H1 (cell line): ENCODE results near the gene EPB41L4B. TPM values are rescaled to one million over a fixed set of nuclear protein-coding genes. Genes with fewer than 3 reads are reported as not detected.

Experiments
- CTCF ChIA-PET: fragments of 300-600 bp; sonication (Branson Sonifier 250); formaldehyde crosslinking; loops from one replicate; lab custom pipeline; 2021; ENCODE audit not compliant: partially characterized antibody; lab: Charles Lee
- POLR2A ChIA-PET: fragments of 300-600 bp; sonication (Branson Sonifier 250); formaldehyde crosslinking; loops from one replicate; lab custom pipeline; 2021; ENCODE audit warnings: inconsistent platforms; ENCODE audit not compliant: partially characterized antibody; lab: Charles Lee
- DNase-seq, 2 experiments: peaks; one replicate each; pipeline versions ENCODE4 v3.0.0 to v3.0.0-alpha.2; 2010 to 2022; ENCODE audit warnings: low spot score in 2 of 2, low read depth in 1 of 2, mixed read lengths in 1 of 2
- FAIRE-seq: peaks from 2 replicates; lab custom pipeline; 2011; peaks lifted over from hg19 to GRCh38; lab: Jason Lieb, UNC
- H2AFZ ChIP-seq: 2 replicates; pipeline ENCODE4 v1.8.1; 2012; ENCODE audit warnings: low read length, inconsistent platforms
- H2AK5ac ChIP-seq: 2 replicates; pipeline ENCODE4 v1.6.1; 2013; ENCODE audit warnings: low read depth, low read length
- H2BK120ac ChIP-seq: replicated peaks from 2 replicates; pipeline ENCODE3; 2013; ENCODE audit warnings: low read depth, low read length, inconsistent platforms
- H2BK12ac ChIP-seq: 2 replicates; pipeline ENCODE4 v1.6.1; 2013; ENCODE audit warnings: low read depth, low read length
- H2BK15ac ChIP-seq: 2 replicates; pipeline ENCODE4 v1.6.1; 2013; ENCODE audit warnings: low read length
- H2BK20ac ChIP-seq: 2 replicates; pipeline ENCODE4 v1.6.1; 2013; ENCODE audit warnings: low read length
- H2BK5ac ChIP-seq: 2 replicates; pipeline ENCODE4 v1.6.1; 2013; ENCODE audit warnings: low read depth, low read length
- H3K14ac ChIP-seq: 2 replicates; pipeline ENCODE4 v1.6.1; 2013; ENCODE audit warnings: inconsistent platforms; ENCODE audit not compliant: insufficient read length
- H3K18ac ChIP-seq: 2 replicates; pipeline ENCODE4 v1.6.1; 2013; ENCODE audit warnings: low read length; ENCODE audit errors: extremely low read depth
- H3K23ac ChIP-seq: 2 replicates; pipeline ENCODE4 v1.6.1; 2013; ENCODE audit warnings: inconsistent platforms; ENCODE audit not compliant: insufficient read length
- H3K23me2 ChIP-seq: 2 replicates; pipeline ENCODE4 v1.6.1; 2013; ENCODE audit warnings: low read depth, low read length
- H3K27ac ChIP-seq: 2 replicates; pipeline ENCODE4 v1.6.1; 2011; ENCODE audit warnings: low read depth, low read length, inconsistent platforms
- H3K27me3 ChIP-seq, 4 experiments: replicated peaks in 1 of 4; 1 replicate in 1 of 4; 2 replicates in 3 of 4; pipeline versions ENCODE4 v1.6.1 to v1.8.1; 2011 to 2013; ENCODE audit warnings: low read length in 3 of 4, mild to moderate bottlenecking in 3 of 4, inconsistent platforms in 2 of 4, mixed read lengths in 2 of 4, moderate library complexity in 1 of 4; ENCODE audit not compliant: control insufficient read depth in 3 of 4, insufficient read depth in 3 of 4; ENCODE audit errors: extremely low read depth in 1 of 4
- H3K36me3 ChIP-seq, 4 experiments: 2 replicates each; pipeline versions ENCODE4 v1.6.1 to v1.8.1; 2011 to 2013; ENCODE audit warnings: mild to moderate bottlenecking in 4 of 4, low read length in 3 of 4, moderate library complexity in 2 of 4, control low read depth in 1 of 4, inconsistent platforms in 1 of 4; ENCODE audit not compliant: insufficient read depth in 4 of 4, control insufficient read depth in 2 of 4
- H3K4ac ChIP-seq: replicated peaks from 2 replicates; pipeline ENCODE3; 2013; ENCODE audit warnings: low read length, low read depth, mixed read lengths, inconsistent platforms; ENCODE audit not compliant: insufficient read length
- H3K4me1 ChIP-seq, 4 experiments: replicated peaks in 1 of 4; 1 replicate in 1 of 4; 2 replicates in 3 of 4; pipeline versions ENCODE4 v1.6.1 to v1.8.1; 2011 to 2013; ENCODE audit warnings: low read length in 3 of 4, inconsistent platforms in 2 of 4, mixed read lengths in 1 of 4; ENCODE audit not compliant: insufficient read depth in 4 of 4, control insufficient read depth in 3 of 4
- H3K4me2 ChIP-seq, 2 experiments: 2 replicates each; pipeline versions ENCODE4 v1.6.1 to v1.8.1; 2011 to 2013; ENCODE audit warnings: low read depth in 2 of 2, low read length in 2 of 2, control low read depth in 1 of 2, inconsistent platforms in 1 of 2, mild to moderate bottlenecking in 1 of 2; ENCODE audit not compliant: insufficient read depth in 1 of 2
- H3K4me3 ChIP-seq, 4 experiments: fragments of 200-600, 300-600 bp in 1 of 4; sonication (generic), shearing (Covaris generic), sonication (Bioruptor Twin) in 1 of 4; 2 replicates each; pipeline versions ENCODE4 v1.5.1 to v1.8.1; 2011 to 2016; ENCODE audit warnings: low read length in 4 of 4, low read depth in 3 of 4, control low read depth in 2 of 4, inconsistent platforms in 2 of 4, mild to moderate bottlenecking in 2 of 4, mixed read lengths in 1 of 4, moderate library complexity in 1 of 4; ENCODE audit not compliant: insufficient read depth in 2 of 4; ENCODE audit errors: extremely low read depth in 1 of 4
- H3K56ac ChIP-seq: replicated peaks from 2 replicates; pipeline ENCODE3; 2013; ENCODE audit warnings: low read depth, mild to moderate bottlenecking, mixed read lengths, low read length, inconsistent platforms; ENCODE audit not compliant: insufficient read length
- H3K79me1 ChIP-seq: 2 replicates; pipeline ENCODE4 v1.6.1; 2013; ENCODE audit warnings: low read depth, low read length, control low read depth
- H3K79me2 ChIP-seq, 2 experiments: 2 replicates each; pipeline versions ENCODE4 v1.6.1 to v1.8.1; 2012 to 2013; ENCODE audit warnings: low read length in 2 of 2, mild to moderate bottlenecking in 2 of 2, inconsistent platforms in 1 of 2; ENCODE audit not compliant: insufficient read depth in 2 of 2, control insufficient read depth in 1 of 2
- H3K9ac ChIP-seq, 4 experiments: replicated peaks in 1 of 4; 1 replicate in 1 of 4; 2 replicates in 3 of 4; pipeline versions ENCODE4 v1.6.1 to v1.8.1; 2011 to 2013; ENCODE audit warnings: low read depth in 3 of 4, low read length in 3 of 4, control low read depth in 2 of 4, mild to moderate bottlenecking in 2 of 4, moderate library complexity in 2 of 4, inconsistent platforms in 1 of 4; ENCODE audit errors: extremely low read depth in 1 of 4
- H3K9me3 ChIP-seq, 2 experiments: 2 replicates each; pipeline versions ENCODE4 v1.6.1 to v1.8.1; 2012 to 2013; ENCODE audit warnings: mild to moderate bottlenecking in 2 of 2, moderate library complexity in 2 of 2, control low read depth in 1 of 2, inconsistent platforms in 1 of 2, low read depth in 1 of 2, low read length in 1 of 2, mixed read lengths in 1 of 2; ENCODE audit not compliant: insufficient read depth in 2 of 2
- H4K20me1 ChIP-seq, 2 experiments: replicated peaks in 1 of 2; 2 replicates each; pipeline versions ENCODE3 to v1.8.1; 2011 to 2013; ENCODE audit warnings: inconsistent platforms in 2 of 2, low read length in 2 of 2, mild to moderate bottlenecking in 1 of 2; ENCODE audit not compliant: insufficient read depth in 2 of 2, control insufficient read depth in 1 of 2
- H4K5ac ChIP-seq: 2 replicates; pipeline ENCODE4 v1.6.1; 2013; ENCODE audit warnings: low read length, low read depth, mixed read lengths, inconsistent platforms; ENCODE audit not compliant: insufficient read length
- H4K8ac ChIP-seq: 2 replicates; pipeline ENCODE4 v1.8.0; 2013; ENCODE audit warnings: mild to moderate bottlenecking, moderate library complexity, low read length, inconsistent platforms; ENCODE audit not compliant: insufficient read depth; ENCODE audit errors: extremely low read depth
- H4K91ac ChIP-seq: replicated peaks from 2 replicates; pipeline ENCODE3; 2013; ENCODE audit warnings: low read length, mixed read lengths, inconsistent platforms; ENCODE audit not compliant: insufficient read length
- CHD1 ChIP-seq: IDR thresholded peaks from 2 replicates; pipeline ENCODE4 v1.6.1; 2012; ENCODE audit warnings: low read depth, low read length, improper control_type of control experiment
- EGR1 ChIP-seq: IDR thresholded peaks from 2 replicates; pipeline ENCODE4 v1.6.1; 2011; ENCODE audit warnings: low read depth, low read length, borderline replicate concordance
- EP300 ChIP-seq, 2 experiments: IDR thresholded peaks; 1 replicate in 1 of 2; 2 replicates in 1 of 2; pipeline ENCODE4 v1.6.1; 2011 to 2012; ENCODE audit warnings: low read depth in 2 of 2, low read length in 2 of 2, mild to moderate bottlenecking in 2 of 2, borderline replicate concordance in 1 of 2, inconsistent platforms in 1 of 2, moderate library complexity in 1 of 2
- GABPA ChIP-seq: IDR thresholded peaks from 2 replicates; pipeline ENCODE4 v1.6.1; 2011; ENCODE audit warnings: mild to moderate bottlenecking, low read length, moderate library complexity, borderline replicate concordance; ENCODE audit not compliant: insufficient read depth
- KDM5A ChIP-seq: fragments of 200-600 bp; IDR thresholded peaks from 2 replicates; pipeline ENCODE4 v1.7.1; 2012; ENCODE audit warnings: mild to moderate bottlenecking, low read length, inconsistent platforms, mixed read lengths
- POLR2A ChIP-seq, 2 experiments: IDR thresholded peaks; 1 replicate in 1 of 2; 2 replicates in 1 of 2; pipeline ENCODE4 v1.6.1; 2011; ENCODE audit warnings: low read depth in 2 of 2, low read length in 2 of 2, mild to moderate bottlenecking in 2 of 2; ENCODE audit errors: control extremely low read depth in 1 of 2
- RNF2 ChIP-seq: fragments of 200-900, 300-1000 bp; sonication (generic); IDR thresholded peaks from 2 replicates; pipeline ENCODE4 v1.7.1; 2016; ENCODE audit warnings: borderline replicate concordance, low read depth, mild to moderate bottlenecking, antibody characterized with exemption, low read length; ENCODE audit not compliant: poor library complexity, severe bottlenecking; ENCODE audit errors: missing control alignments
- SP2 ChIP-seq: IDR thresholded peaks from 2 replicates; pipeline ENCODE4 v1.6.1; 2012; ENCODE audit warnings: mild to moderate bottlenecking, low read length, inconsistent platforms
- WGBS, 2 experiments: shearing (Covaris generic) in 1 of 2; methylation state at CpG; one replicate each; pipeline versions ENCODE4 v1.1.6 to v1.1.7; 2013 to 2015; ENCODE audit warnings: low lambda C conversion rate in 2 of 2, mixed read lengths in 2 of 2, inconsistent platforms in 1 of 2, low coverage in 1 of 2, missing lambda C conversion rate in 1 of 2; ENCODE audit not compliant: insufficient replicate concordance in 2 of 2, insufficient coverage in 1 of 2, insufficient read length in 1 of 2; ENCODE audit errors: extremely low coverage in 1 of 2, missing lambda C conversion rate in 1 of 2; 5-methylcytosine and 5-hydroxymethylcytosine counted together
- polyA plus RNA-seq, 7 experiments: library from polyadenylated mRNA; depleted of rRNA in 3 of 7; stranded (reverse) in 5 of 7; unstranded in 2 of 7; fragments of >200 nt in 5 of 7; fragments of 200-250 nt in 2 of 7; gene quantifications; 1 replicate in 5 of 7; 2 replicates in 1 of 7; 4 replicates in 1 of 7; pipeline versions ENCODE4 v1.2.1 to v1.2.3, GENCODE V29; 2011 to 2013; ENCODE audit warnings: missing spikeins in 2 of 7, mixed read lengths in 2 of 7
- total RNA-seq: library from RNA; stranded (reverse); fragmentation: NEBNext Ultra II Directional; extraction: Animal tissue kit (Norgen Biotek cat#: 25700); gene quantifications from 2 replicates; pipeline ENCODE4 v1.2.1, GENCODE V29; 2021

Gene EPB41L4B
- total and polyA plus RNA-seq, 2 of the 8 experiments (the other 6 are each of a cell fraction or from before 2014, with no cell fraction given): 11.9 to 25.0 TPM

DNA sequence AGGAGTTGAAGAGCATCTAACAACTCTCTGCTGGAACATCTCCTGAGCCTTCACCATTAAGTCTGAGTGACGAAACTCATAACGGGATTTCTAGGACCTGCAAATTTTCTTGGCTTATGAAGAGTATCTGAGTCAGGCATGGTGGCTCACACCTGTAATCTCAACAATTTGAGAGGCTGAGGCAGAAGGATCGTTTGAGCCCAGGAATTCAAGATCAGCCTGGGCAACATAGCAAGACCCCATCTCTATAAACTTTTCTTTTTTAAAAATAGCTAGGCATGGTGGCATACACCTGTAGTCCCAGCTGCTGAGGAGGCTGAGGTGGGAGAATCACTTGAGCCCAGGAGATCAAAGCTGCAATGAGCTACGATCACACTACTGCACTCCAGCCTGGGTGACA, 48.8 kb downstream of the EPB41L4B start:
- Histone ChIP-seq H2BK5ac (no peak overlapping the region), H2BK20ac (no peak overlapping the region), H3K4me2 (no peak overlapping the region), H3K23ac (no peak overlapping the region), H3K4me3 (no peak overlapping the region), H3K36me3 (peaks cover 0 to 6% (median 4%) of the 10 kb centered on the region in 4 experiments; a peak in 4 of 8 replicates), H4K91ac (no peak overlapping the region), H2BK120ac (no peak overlapping the region), H2BK12ac (no peak overlapping the region), H3K9me3 (no peaks in the 10 kb centered on the region), H4K20me1 (peaks cover 3 to 6% of the 10 kb centered on the region in 2 experiments), H3K4me1 (peaks cover 0 to 4% (median 4%) of the 10 kb centered on the region in 4 experiments; a peak in 6 of 7 replicates), H3K27ac (no peak overlapping the region), H2AK5ac (no peak overlapping the region)
- ChIA-PET CTCF (interaction anchor here (0.9 to 1.2 kb wide), 4 partner anchors 12 to 50 kb away, joined by 3 to 4 read pairs (median 4); no protein-coding TSS in a partner anchor), POLR2A (interaction anchor here (0.9 to 1.6 kb wide), 2 partner anchors 15 to 48 kb away, joined by 4 to 6 read pairs; no protein-coding TSS in a partner anchor)
- no peak for DNase-seq
- WGBS, 2 experiments: 89% methylated on average over 4 of the region's 4 CpGs; no CpG with 5 or more reads in 1 of the 2 experiments
- TF ChIP-seq SP2: no peak
- TF ChIP-seq KDM5A: no peak
- no peak for TF ChIP-seq RNF2
- TF ChIP-seq CHD1: no peak
- no peak for TF ChIP-seq EGR1
- TF ChIP-seq POLR2A (IDR thresholded peaks at IDR 0.05; ENCODE audit: control extremely low read depth in 1 of 2, low read depth in 2 of 2, low read length in 2 of 2): no peak
- no peak for TF ChIP-seq GABPA
- no peak for TF ChIP-seq EP300 (IDR thresholded peaks at IDR 0.05; ENCODE audit: borderline replicate concordance in 1 of 2, low read depth in 2 of 2, low read length in 2 of 2)
- TF ChIP-seq, all 59 proteins: peak for 0
- H3K79me2 ChIP-seq: no peaks in the 10 kb centered on the region; a peak in 1 of 4 replicates
- H3K14ac ChIP-seq: no peak overlapping the region
- no peak overlapping the region for H2AFZ ChIP-seq
- no peak for FAIRE-seq
- no peak overlapping the region for H3K56ac ChIP-seq
- H4K5ac ChIP-seq: no peak overlapping the region
- no peak overlapping the region for H2BK15ac ChIP-seq
- H3K79me1 ChIP-seq: no peaks in the 10 kb centered on the region; the same call in 1 of the 2 replicates
- no peak overlapping the region for H3K4ac ChIP-seq
- no peak overlapping the region for H3K9ac ChIP-seq
- no peaks in the 10 kb centered on the region; a peak in 1 of 7 replicates for H3K27me3 ChIP-seq
- H3K18ac ChIP-seq: no peak overlapping the region
- no peaks in the 10 kb centered on the region for H3K23me2 ChIP-seq
- H4K8ac ChIP-seq: no peak overlapping the region
